Smooth muscle cell (in vitro differentiated cells): ENCODE measurements around the gene RALA. TPM values are rescaled to one million over a fixed set of nuclear protein-coding genes. Genes with fewer than 3 reads are reported as not detected.
"Not testable (repeated sequence)": the region's sequence is repeated elsewhere in the genome, so short reads cannot be mapped to it uniquely, and the experiment has no call there.

Source experiments
- DNase-seq: peaks from one replicate; lab custom pipeline; 2025; ENCODE audit not compliant: unreplicated experiment; lab: John Stamatoyannopoulos, UW
- H2AFZ ChIP-seq: fragments of 200-600 bp; sonication (generic); 2 replicates; pipeline ENCODE4 v1.6.0; 2016; ENCODE audit warnings: antibody characterized with exemption, low read depth, mild to moderate bottlenecking
- H3F3A ChIP-seq: fragments of 200-600 bp; sonication (generic); 2 replicates; pipeline ENCODE4 v1.6.0; 2017; ENCODE audit warnings: antibody characterized with exemption, low read depth
- H3K27ac ChIP-seq: fragments of 200-600 bp; sonication (generic); 2 replicates; pipeline ENCODE4 v1.5.1; 2016; ENCODE audit warnings: low read depth, mild to moderate bottlenecking
- H3K27me3 ChIP-seq: fragments of 200-600 bp; sonication (generic); 2 replicates; pipeline ENCODE4 v1.6.1; 2016; ENCODE audit warnings: low read depth, mild to moderate bottlenecking
- H3K36me3 ChIP-seq: fragments of 200-600 bp; sonication (generic); 2 replicates; pipeline ENCODE4 v1.5.1; 2016; ENCODE audit warnings: low read depth
- H3K4me1 ChIP-seq: fragments of 200-600 bp; sonication (generic); 2 replicates; pipeline ENCODE4 v1.5.1; 2016; ENCODE audit warnings: low read depth
- H3K4me2 ChIP-seq: fragments of 200-600 bp; sonication (generic); 2 replicates; pipeline ENCODE4 v1.6.0; 2016; ENCODE audit warnings: mild to moderate bottlenecking
- H3K4me3 ChIP-seq: fragments of 200-600 bp; sonication (generic); 2 replicates; pipeline ENCODE4 v1.5.1; 2016; ENCODE audit warnings: mild to moderate bottlenecking
- H3K79me2 ChIP-seq: fragments of 200-600 bp; sonication (generic); 2 replicates; pipeline ENCODE4 v1.6.0; 2016; ENCODE audit warnings: low read depth, mild to moderate bottlenecking
- H3K9ac ChIP-seq: fragments of 200-600 bp; sonication (generic); 2 replicates; pipeline ENCODE4 v1.6.0; 2016; ENCODE audit warnings: low read depth
- H3K9me3 ChIP-seq: fragments of 200-600 bp; sonication (generic); replicated peaks from 2 replicates; pipeline ENCODE4 v1.5.1; 2016; ENCODE audit warnings: low read depth
- H4K20me1 ChIP-seq: fragments of 200-600 bp; sonication (generic); 2 replicates; pipeline ENCODE4 v1.6.0; 2016; ENCODE audit warnings: low read depth
- WGBS: methylation state at CpG from one replicate; pipeline ENCODE4 v1.1.7; 2016; ENCODE audit warnings: low lambda C conversion rate; 5-methylcytosine and 5-hydroxymethylcytosine counted together
- polyA plus RNA-seq: library from polyadenylated mRNA; unstranded; fragments of >200 nt; fragmentation: Nextera tagmentation; extraction: Ambion mirVana; gene quantifications from 2 replicates; pipeline ENCODE4 v1.2.1, GENCODE V29; 2016
- total RNA-seq: library from RNA; depleted of rRNA; stranded (reverse); fragments of >200 nt; gene quantifications from 2 replicates; pipeline ENCODE4 v1.2.3, GENCODE V29; 2014
- TF ChIP-seq, protein P1 (sequence below): fragments of 200-600 bp; sonication (generic); IDR thresholded peaks from 2 replicates; pipeline ENCODE4 v1.5.1; 2017; ENCODE audit warnings: borderline replicate concordance, mild to moderate bottlenecking, antibody characterized with exemption; ENCODE audit not compliant: insufficient read depth, poor library complexity, severe bottlenecking

RALA gene
- total and polyA plus RNA-seq, 2 experiments from 2014 or later = 19.5 to 42.8 TPM

DNA sequence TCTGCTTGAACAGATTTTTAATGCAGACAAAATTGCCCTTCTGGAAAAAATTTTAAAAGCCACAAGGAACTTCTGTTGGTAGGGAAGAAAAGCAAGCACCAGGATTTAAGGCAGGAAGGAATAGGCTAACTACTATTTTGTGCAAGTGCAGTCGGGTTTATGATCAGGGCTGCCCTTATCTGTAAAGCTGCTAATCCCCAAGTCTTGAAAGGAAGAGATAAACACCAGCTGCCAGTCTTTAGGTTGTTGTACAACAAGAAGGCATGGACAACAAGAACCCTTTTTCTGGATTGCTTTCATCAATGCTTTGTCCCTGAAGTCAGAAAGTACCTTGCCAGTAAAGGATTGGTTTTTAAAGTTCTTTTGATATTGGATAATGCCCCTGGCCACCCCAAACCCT, 40.7 kb downstream of the RALA start:
- peaks cover 52% of the 10 kb centered on the region for H3K79me2 ChIP-seq
- TF ChIP-seq, protein P1, sequence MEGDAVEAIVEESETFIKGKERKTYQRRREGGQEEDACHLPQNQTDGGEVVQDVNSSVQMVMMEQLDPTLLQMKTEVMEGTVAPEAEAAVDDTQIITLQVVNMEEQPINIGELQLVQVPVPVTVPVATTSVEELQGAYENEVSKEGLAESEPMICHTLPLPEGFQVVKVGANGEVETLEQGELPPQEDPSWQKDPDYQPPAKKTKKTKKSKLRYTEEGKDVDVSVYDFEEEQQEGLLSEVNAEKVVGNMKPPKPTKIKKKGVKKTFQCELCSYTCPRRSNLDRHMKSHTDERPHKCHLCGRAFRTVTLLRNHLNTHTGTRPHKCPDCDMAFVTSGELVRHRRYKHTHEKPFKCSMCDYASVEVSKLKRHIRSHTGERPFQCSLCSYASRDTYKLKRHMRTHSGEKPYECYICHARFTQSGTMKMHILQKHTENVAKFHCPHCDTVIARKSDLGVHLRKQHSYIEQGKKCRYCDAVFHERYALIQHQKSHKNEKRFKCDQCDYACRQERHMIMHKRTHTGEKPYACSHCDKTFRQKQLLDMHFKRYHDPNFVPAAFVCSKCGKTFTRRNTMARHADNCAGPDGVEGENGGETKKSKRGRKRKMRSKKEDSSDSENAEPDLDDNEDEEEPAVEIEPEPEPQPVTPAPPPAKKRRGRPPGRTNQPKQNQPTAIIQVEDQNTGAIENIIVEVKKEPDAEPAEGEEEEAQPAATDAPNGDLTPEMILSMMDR = no peak
- no peak overlapping the region for H2AFZ ChIP-seq
- no peaks in the 10 kb centered on the region for H3K9me3 ChIP-seq
- H3K27me3 ChIP-seq = no peaks in the 10 kb centered on the region
- H3K36me3 ChIP-seq = no peaks in the 10 kb centered on the region
- WGBS = 19% methylated on average over 1 of the region's 1 CpG
- peaks cover 90% of the 10 kb centered on the region for H4K20me1 ChIP-seq
- no peak for DNase-seq
- no peak overlapping the region for H3K27ac ChIP-seq
- no peak overlapping the region for H3K4me2 ChIP-seq
- no peak overlapping the region for H3K4me3 ChIP-seq
- no peak overlapping the region for H3K9ac ChIP-seq
- peaks cover 18% of the 10 kb centered on the region for H3K4me1 ChIP-seq
- H3F3A ChIP-seq = no peaks in the 10 kb centered on the region

DNA sequence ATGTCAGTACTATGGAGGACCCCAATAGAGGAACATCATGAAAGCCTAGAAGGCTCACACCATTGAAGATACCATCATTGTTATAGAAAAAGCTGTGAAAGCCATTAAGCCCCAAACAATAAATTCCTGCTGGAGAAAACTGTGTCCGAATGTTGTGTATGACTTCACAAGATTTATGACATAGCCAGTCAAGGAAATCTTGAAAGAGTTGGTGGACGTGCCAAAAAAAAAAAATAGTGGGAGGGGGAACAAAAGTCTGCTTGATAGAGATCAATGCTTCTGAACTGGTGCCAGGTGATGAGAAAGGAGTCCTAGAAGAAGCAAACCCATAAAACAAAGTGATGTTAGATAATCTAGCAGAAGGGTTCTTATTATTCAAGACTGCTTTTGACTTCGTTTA, 41.2 kb downstream of the RALA start:
- Histone ChIP-seq H3K27ac (no peak overlapping the region), H3F3A (no peaks in the 10 kb centered on the region), H3K9ac (no peak overlapping the region), H3K27me3 (no peaks in the 10 kb centered on the region), H4K20me1 (peaks cover 90% of the 10 kb centered on the region), H2AFZ (no peak overlapping the region), H3K9me3 (no peaks in the 10 kb centered on the region), H3K4me1 (peaks cover 18% of the 10 kb centered on the region), H3K4me3 (no peak overlapping the region), H3K4me2 (no peak overlapping the region), H3K79me2 (peaks cover 49% of the 10 kb centered on the region), H3K36me3 (no peaks in the 10 kb centered on the region)
- WGBS = 72% methylated on average over 3 of the region's 3 CpGs
- TF ChIP-seq, protein P1 = no peak
- DNase-seq = no peak

DNA sequence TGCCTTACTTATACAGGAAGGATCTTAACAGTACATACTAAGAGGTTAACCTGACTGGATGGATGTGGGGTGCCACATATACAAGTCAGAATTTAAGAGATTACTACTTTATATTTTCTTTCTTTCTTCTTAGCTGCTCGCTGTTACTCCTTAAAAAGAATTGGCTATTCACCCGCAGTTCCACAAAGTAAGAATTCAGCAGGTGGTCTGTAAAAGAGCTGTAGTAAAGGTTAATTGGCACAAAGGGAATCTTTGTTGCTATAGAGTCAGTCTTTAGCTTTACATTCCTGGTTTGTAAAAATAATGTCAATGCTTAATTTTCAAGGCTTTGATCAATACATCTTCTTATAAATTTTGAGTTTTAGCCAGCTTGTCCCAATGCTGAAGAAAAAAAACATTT, 43.2 kb downstream of the RALA start:
- TF ChIP-seq, protein P1 = no peak
- Histone ChIP-seq H3K27ac (no peak overlapping the region), H3K4me3 (no peak overlapping the region), H3K9me3 (no peaks in the 10 kb centered on the region), H3F3A (no peaks in the 10 kb centered on the region), H3K9ac (no peak overlapping the region), H2AFZ (no peak overlapping the region), H3K27me3 (no peaks in the 10 kb centered on the region), H3K4me2 (no peak overlapping the region), H3K79me2 (peaks cover 39% of the 10 kb centered on the region), H3K36me3 (no peaks in the 10 kb centered on the region), H4K20me1 (peaks cover 97% of the 10 kb centered on the region), H3K4me1 (peaks cover 18% of the 10 kb centered on the region)
- DNase-seq = no peak
- WGBS = 95% methylated on average over 2 of the region's 2 CpGs

DNA sequence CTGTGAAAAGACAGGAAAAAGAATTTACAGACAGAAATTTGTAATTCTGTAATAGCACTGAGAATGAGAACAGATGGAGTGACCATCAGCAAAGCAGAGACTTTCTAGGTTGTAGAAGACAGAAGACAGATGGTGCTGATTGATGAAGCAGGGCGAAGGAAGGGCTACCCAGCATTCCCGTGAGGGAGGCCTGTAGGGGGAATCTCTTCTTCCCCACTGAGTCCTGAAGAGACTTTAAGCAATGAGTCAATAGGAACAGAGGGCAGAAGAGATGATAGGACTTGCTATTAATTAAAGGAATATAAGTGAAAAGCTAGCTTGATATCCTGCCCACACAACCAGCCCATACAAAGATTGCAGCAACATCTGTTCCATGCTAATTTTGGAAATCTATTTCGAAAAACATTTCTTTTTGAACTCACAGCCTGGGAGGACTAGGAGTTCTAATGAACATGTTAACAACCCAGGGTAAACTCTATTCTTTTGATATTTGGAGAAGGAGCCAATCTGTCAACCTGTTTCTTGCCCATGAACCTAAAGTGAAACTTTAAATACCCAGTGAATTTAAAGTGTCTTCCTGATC, 44.1 kb downstream of the RALA start:
- Histone ChIP-seq H3K9me3 (no peaks in the 10 kb centered on the region), H3K4me2 (no peak overlapping the region), H3K4me3 (no peak overlapping the region), H3K27ac (no peak overlapping the region), H2AFZ (no peak overlapping the region), H3K36me3 (no peaks in the 10 kb centered on the region), H3K27me3 (no peaks in the 10 kb centered on the region), H3K9ac (no peak overlapping the region), H3K4me1 (peaks cover 18% of the 10 kb centered on the region), H4K20me1 (peaks cover 98% of the 10 kb centered on the region), H3F3A (no peaks in the 10 kb centered on the region), H3K79me2 (peaks cover 39% of the 10 kb centered on the region)
- 65% methylated on average over 3 of the region's 3 CpGs for WGBS
- TF ChIP-seq, protein P1 = no peak
- DNase-seq = no peak

DNA sequence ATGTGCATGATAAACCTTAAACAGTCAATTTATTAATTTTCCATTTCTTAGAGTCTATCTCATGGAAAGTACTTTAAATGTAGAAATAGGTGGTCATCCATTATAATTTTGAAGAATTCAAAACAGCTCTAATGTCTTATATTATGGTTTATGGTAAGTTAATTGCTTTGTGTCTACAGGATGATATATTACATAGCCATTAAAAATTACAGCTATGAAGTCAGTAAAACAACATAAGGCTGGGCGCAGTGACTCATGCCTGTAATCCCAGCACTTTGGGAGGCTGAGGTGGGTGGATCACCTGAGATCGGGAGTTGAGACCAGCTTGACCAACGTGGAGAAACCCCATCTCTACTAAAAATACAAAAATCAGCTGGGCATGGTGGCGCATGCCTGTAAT, 44.9 kb downstream of the RALA start:
- not testable (repeated sequence) for DNase-seq, H3K27ac ChIP-seq, H3K27me3 ChIP-seq, H3K4me3 ChIP-seq, H3F3A ChIP-seq, H3K9me3 ChIP-seq, H3K36me3 ChIP-seq, H2AFZ ChIP-seq, H3K9ac ChIP-seq, H3K4me2 ChIP-seq
- 81% methylated on average over 4 of the region's 4 CpGs for WGBS
- Histone ChIP-seq H3K4me1 (peaks cover 18% of the 10 kb centered on the region), H4K20me1 (peaks cover 98% of the 10 kb centered on the region), H3K79me2 (peaks cover 44% of the 10 kb centered on the region)
